ENCODE results near the gene HSPBP1. TPM values are rescaled to one million over a fixed set of nuclear protein-coding genes. Genes with fewer than 3 reads are reported as not detected.

HSPBP1 gene
- total and polyA plus RNA-seq, 2 of the 13 experiments (the other 11 are each of a cell fraction or from before 2014, with no cell fraction given), result 22.3 to 33.7 TPM

GRCh38 chr19:55279770-55280643, at the start of gene HSPBP1 (continued):
- peak; percentile 72; the same call in 1 of the 2 replicates for TF ChIP-seq YEATS2 (CRISPR knock-in tag; IDR thresholded peaks at IDR 0.05; ENCODE audit: borderline replicate concordance)
- TF ChIP-seq CBX1 (IDR thresholded peaks at IDR 0.05; ENCODE audit: low read depth), result no peak
- TF ChIP-seq RARA (CRISPR knock-in tag; IDR thresholded peaks at IDR 0.05), result no peak
- no peak for TF ChIP-seq NR1H2 (CRISPR knock-in tag; IDR thresholded peaks at IDR 0.05; ENCODE audit: borderline replicate concordance, low read depth)
- no peak; a peak in 1 of 4 replicates for TF ChIP-seq HMGXB4 (CRISPR knock-in tag; IDR thresholded peaks at IDR 0.05; ENCODE audit: borderline replicate concordance in 1 of 2, low read depth in 1 of 2)
- TF ChIP-seq ZNF335 (CRISPR knock-in tag; IDR thresholded peaks at IDR 0.05), result no peak
- TF ChIP-seq ZNF800 (CRISPR knock-in tag; IDR thresholded peaks at IDR 0.05), result no peak
- no peak for TF ChIP-seq REST (IDR thresholded peaks at IDR 0.05; ENCODE audit: borderline replicate concordance in 1 of 2, low read depth in 1 of 2, low read length in 2 of 2)
- no peak for TF ChIP-seq ZNF549 (CRISPR knock-in tag; IDR thresholded peaks at IDR 0.05)
- peak; percentile 83 for TF ChIP-seq TEAD3 (CRISPR knock-in tag; optimal IDR thresholded peaks at IDR 0.05; ENCODE audit: borderline replicate concordance)
- TF ChIP-seq ZNF629 (CRISPR knock-in tag; conservative IDR thresholded peaks at IDR 0.05), result no peak
- TF ChIP-seq ETS1 (CRISPR knock-in tag; IDR thresholded peaks at IDR 0.05), result no peak
- TF ChIP-seq KDM6A (CRISPR knock-in tag; IDR thresholded peaks at IDR 0.05; ENCODE audit: low read depth), result no peak
- TF ChIP-seq PPARG (CRISPR knock-in tag; conservative IDR thresholded peaks at IDR 0.05), result no peak
- no peak for TF ChIP-seq NCOA2 (CRISPR knock-in tag; IDR thresholded peaks at IDR 0.05)
- no peak for TF ChIP-seq MAFF (IDR thresholded peaks at IDR 0.05; ENCODE audit: low read depth, low read length)
- no peak for TF ChIP-seq TCF7 (IDR thresholded peaks at IDR 0.05; ENCODE audit: low read depth)
- TF ChIP-seq ZNF776 (CRISPR knock-in tag; IDR thresholded peaks at IDR 0.05), result peak; percentile 35; the same call in 1 of the 2 replicates
- TF ChIP-seq ZBTB2 (CRISPR knock-in tag; IDR thresholded peaks at IDR 0.05; ENCODE audit: low read depth), result 0 out of 2 replicates have a peak, but pooled peaks have one; percentile 38

All from HepG2 (cell line).